SU-DHL-6 (cell line): ENCODE results near the gene SYT13.

ENCODE experiments used
- H2AFZ ChIP-seq: fragments of 200-600 bp; sonication (generic); 2 replicates; pipeline ENCODE4 v1.6.1; 2014; ENCODE audit warnings: low read depth, mild to moderate bottlenecking, moderate library complexity, mixed read lengths, antibody characterized with exemption, low read length; ENCODE audit not compliant: severe bottlenecking
- H3F3A ChIP-seq: fragments of 200-600 bp; shearing (Covaris generic); 2 replicates; pipeline ENCODE4 v1.6.0; 2016; ENCODE audit warnings: antibody characterized with exemption, mild to moderate bottlenecking; ENCODE audit not compliant: insufficient read depth
- H3K27ac ChIP-seq: fragments of 200-600 bp; sonication (generic); 2 replicates; pipeline ENCODE4 v1.5.1; 2016; ENCODE audit warnings: low read depth, mild to moderate bottlenecking, low read length, moderate library complexity, mixed read lengths
- H3K27me3 ChIP-seq: fragments of 200-600 bp; sonication (generic), shearing (Covaris generic); 2 replicates; pipeline ENCODE4 v1.6.0; 2014; ENCODE audit warnings: mild to moderate bottlenecking, low read length
- H3K36me3 ChIP-seq: fragments of 200-600 bp; sonication (generic); 2 replicates; pipeline ENCODE4 v1.6.1; 2014; ENCODE audit warnings: mild to moderate bottlenecking, low read length, mixed read lengths
- H3K4me2 ChIP-seq: fragments of 300-600, 200-600 bp; shearing (Covaris generic), sonication (generic); 2 replicates; pipeline ENCODE4 v1.6.0; 2014; ENCODE audit warnings: low read length, low read depth, mild to moderate bottlenecking; ENCODE audit not compliant: poor library complexity, severe bottlenecking
- H3K4me3 ChIP-seq: fragments of 200-600 bp; sonication (generic); 2 replicates; pipeline ENCODE4 v1.5.1; 2014; ENCODE audit warnings: antibody characterized with exemption, low read length, mild to moderate bottlenecking, mixed read lengths; ENCODE audit not compliant: insufficient read depth, poor library complexity, severe bottlenecking
- H3K79me2 ChIP-seq: fragments of 200-600 bp; sonication (generic); 2 replicates; pipeline ENCODE4 v1.6.1; 2014; ENCODE audit warnings: mild to moderate bottlenecking, low read length, moderate library complexity; ENCODE audit not compliant: insufficient read depth
- H3K9ac ChIP-seq: fragments of 200-600 bp; sonication (generic); 2 replicates; pipeline ENCODE4 v1.7.0; 2014; ENCODE audit warnings: mild to moderate bottlenecking, low read length
- H3K9me2 ChIP-seq: fragments of 200-600 bp; sonication (generic); replicated peaks from 2 replicates; pipeline ENCODE4 v1.6.1; 2014; ENCODE audit warnings: low read length; ENCODE audit not compliant: insufficient read depth
- H3K9me3 ChIP-seq: fragments of 200-600 bp; sonication (generic); 2 replicates; pipeline ENCODE4 v1.6.1; 2014; ENCODE audit warnings: low read length, mixed read lengths; ENCODE audit not compliant: insufficient read depth
- H4K20me1 ChIP-seq: fragments of 200-600 bp; sonication (generic); 2 replicates; pipeline ENCODE4 v1.6.1; 2014; ENCODE audit warnings: low read depth, mild to moderate bottlenecking, antibody characterized with exemption, low read length, moderate library complexity, mixed read lengths
- CTCF ChIP-seq: fragments of 200-600 bp; sonication (generic); IDR thresholded peaks from one replicate; pipeline ENCODE4 v1.5.1; 2017; ENCODE audit warnings: antibody characterized with exemption, mild to moderate bottlenecking, low read length, moderate library complexity; ENCODE audit not compliant: insufficient read depth, poor library complexity, severe bottlenecking
- EZH2phosphoT487 ChIP-seq: fragments of 200-600 bp; sonication (generic), shearing (Covaris generic); conservative IDR thresholded peaks from 2 replicates; pipeline ENCODE4 v1.6.1; 2018; ENCODE audit warnings: mild to moderate bottlenecking, antibody characterized with exemption, low read length, moderate library complexity, mixed read lengths

SYT13 gene

GRCh38 chr11:45272701-45273100 is 13.4 kb downstream of the SYT13 start:
- Histone ChIP-seq H3K9me2 (no peaks in the 10 kb centered on the region), H3K79me2 (no peaks in the 10 kb centered on the region), H3K4me3 (no peak overlapping the region), H3K36me3 (no peaks in the 10 kb centered on the region), H3K27me3 (0 out of 2 replicates have a peak, but pooled peaks cover 4% of the 10 kb centered on the region), H3K4me2 (no peak overlapping the region), H3K27ac (no peak overlapping the region), H4K20me1 (no peaks in the 10 kb centered on the region), H3K9me3 (no peaks in the 10 kb centered on the region), H2AFZ (no peak overlapping the region), H3K9ac (no peak overlapping the region), H3F3A (no peaks in the 10 kb centered on the region)
- TF ChIP-seq EZH2phosphoT487 (no peak), CTCF (no peak)

GRCh38 chr11:45270946-45271716 is 15.0 kb downstream of the SYT13 start:
- 0 out of 2 replicates have a peak, but pooled peaks cover 4% of the 10 kb centered on the region for H3K27me3 ChIP-seq

GRCh38 chr11:45269678-45270077 is 16.5 kb downstream of the SYT13 start:
- Histone ChIP-seq H3K27ac (no peak overlapping the region), H3F3A (no peaks in the 10 kb centered on the region), H3K9me2 (no peaks in the 10 kb centered on the region), H2AFZ (no peak overlapping the region), H4K20me1 (no peaks in the 10 kb centered on the region), H3K9ac (no peak overlapping the region), H3K9me3 (no peaks in the 10 kb centered on the region), H3K36me3 (no peaks in the 10 kb centered on the region), H3K4me2 (no peak overlapping the region), H3K4me3 (no peak overlapping the region), H3K79me2 (no peaks in the 10 kb centered on the region), H3K27me3 (0 out of 2 replicates have a peak, but pooled peaks cover 4% of the 10 kb centered on the region)
- TF ChIP-seq EZH2phosphoT487 (no peak), CTCF (no peak)

More at GRCh38 chr11:45270946-45271716, 15.0 kb downstream of the SYT13 start:
- H3K36me3 ChIP-seq: no peaks in the 10 kb centered on the region
- no peaks in the 10 kb centered on the region for H3K79me2 ChIP-seq
- no peaks in the 10 kb centered on the region for H4K20me1 ChIP-seq
- H3K27ac ChIP-seq: no peak overlapping the region
- no peak overlapping the region for H3K9ac ChIP-seq
- H2AFZ ChIP-seq: no peak overlapping the region
- H3K4me2 ChIP-seq: no peak overlapping the region
- TF ChIP-seq EZH2phosphoT487 (no peak), CTCF (no peak)
- no peaks in the 10 kb centered on the region for H3K9me2 ChIP-seq
- no peak overlapping the region for H3K4me3 ChIP-seq
- H3K9me3 ChIP-seq: no peaks in the 10 kb centered on the region
- H3F3A ChIP-seq: no peaks in the 10 kb centered on the region
